HCEC 1CT (cell line): ENCODE results near the gene SLC36A4.
"Not testable (repeated sequence)": the region's sequence is repeated elsewhere in the genome, so short reads cannot be mapped to it uniquely, and the experiment has no call there.

Experiments used
- DNase-seq: peaks from one replicate; pipeline ENCODE4 v3.0.0-alpha.2; 2017

The SLC36A4 gene

DNA sequence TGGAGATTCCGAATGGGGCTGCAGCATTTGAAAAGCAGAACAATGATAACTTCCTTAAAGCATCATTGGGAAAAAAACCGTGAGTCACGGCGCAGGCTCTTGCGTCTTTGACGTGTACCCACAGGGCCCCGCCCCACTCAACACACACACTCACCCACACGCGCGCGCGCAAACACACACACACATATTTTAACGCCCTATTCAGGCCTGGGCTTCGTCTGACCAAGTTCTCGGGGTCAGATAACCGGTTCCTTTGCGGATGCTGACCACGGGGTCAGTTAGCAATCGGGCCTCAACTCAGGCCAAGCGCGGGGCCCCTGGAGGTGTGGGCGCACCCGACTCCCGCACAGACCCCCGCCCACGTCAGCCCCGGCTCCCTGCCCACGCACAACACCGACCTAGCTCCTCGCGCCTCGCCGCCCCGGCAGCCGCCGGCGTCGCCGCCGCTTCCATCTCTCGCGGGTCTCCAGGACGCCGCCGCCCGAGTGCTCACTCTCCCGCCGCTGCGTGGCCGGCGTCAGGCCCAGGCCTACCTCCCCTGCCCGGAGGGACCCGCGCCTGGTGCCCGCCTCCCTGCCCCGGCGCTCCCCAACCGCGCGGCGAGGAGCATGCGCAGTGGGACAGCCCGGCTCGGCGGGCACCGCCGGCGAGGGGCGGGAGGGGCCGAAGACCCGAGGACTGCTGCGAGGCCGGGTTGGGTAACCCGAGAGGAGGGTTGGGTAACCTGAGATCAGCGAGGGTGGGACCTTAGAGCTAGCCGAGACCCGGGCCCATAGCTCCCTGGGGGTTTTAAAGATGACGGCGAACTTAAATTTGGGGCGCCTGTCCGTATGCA is at the start of gene SLC36A4:
Gene SLC36A4, minus strand, starts transcription at position 612 of the 835 bp plus-strand sequence. Its CDS starts 159 bp downstream, at position 453.
- peak; percentile 97 for DNase-seq

GRCh38 chr11:93246790-93247189 is 49.0 kb upstream of the SLC36A4 start:
- not testable (repeated sequence) for DNase-seq

- no peak for DNase-seq
These were observed 46.2 kb upstream of the SLC36A4 start for GRCh38 chr11:93244018-93244417.

GRCh38 chr11:93239966-93240365 is 42.2 kb upstream of the SLC36A4 start:
- DNase-seq, result no peak

DNA sequence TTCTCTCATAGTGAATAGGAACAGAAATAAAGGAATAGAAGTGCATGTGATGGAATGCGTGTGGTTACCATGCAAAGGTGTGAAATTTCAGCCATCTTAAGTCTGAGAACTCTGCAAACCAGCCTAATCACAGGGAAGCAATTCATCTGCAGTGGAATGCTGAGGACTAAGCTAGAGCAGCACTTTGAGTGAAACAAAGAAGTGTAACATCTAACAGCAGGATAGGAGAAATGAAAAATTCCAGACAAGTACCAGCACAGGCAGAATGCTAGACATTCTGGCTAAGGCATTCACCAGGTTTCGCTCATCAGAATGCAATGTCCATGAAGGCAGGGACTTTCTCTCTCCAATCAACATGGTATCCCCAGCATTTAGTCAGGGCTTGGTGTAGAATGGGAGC is 41.2 kb upstream of the SLC36A4 start:
- no peak for DNase-seq

DNA sequence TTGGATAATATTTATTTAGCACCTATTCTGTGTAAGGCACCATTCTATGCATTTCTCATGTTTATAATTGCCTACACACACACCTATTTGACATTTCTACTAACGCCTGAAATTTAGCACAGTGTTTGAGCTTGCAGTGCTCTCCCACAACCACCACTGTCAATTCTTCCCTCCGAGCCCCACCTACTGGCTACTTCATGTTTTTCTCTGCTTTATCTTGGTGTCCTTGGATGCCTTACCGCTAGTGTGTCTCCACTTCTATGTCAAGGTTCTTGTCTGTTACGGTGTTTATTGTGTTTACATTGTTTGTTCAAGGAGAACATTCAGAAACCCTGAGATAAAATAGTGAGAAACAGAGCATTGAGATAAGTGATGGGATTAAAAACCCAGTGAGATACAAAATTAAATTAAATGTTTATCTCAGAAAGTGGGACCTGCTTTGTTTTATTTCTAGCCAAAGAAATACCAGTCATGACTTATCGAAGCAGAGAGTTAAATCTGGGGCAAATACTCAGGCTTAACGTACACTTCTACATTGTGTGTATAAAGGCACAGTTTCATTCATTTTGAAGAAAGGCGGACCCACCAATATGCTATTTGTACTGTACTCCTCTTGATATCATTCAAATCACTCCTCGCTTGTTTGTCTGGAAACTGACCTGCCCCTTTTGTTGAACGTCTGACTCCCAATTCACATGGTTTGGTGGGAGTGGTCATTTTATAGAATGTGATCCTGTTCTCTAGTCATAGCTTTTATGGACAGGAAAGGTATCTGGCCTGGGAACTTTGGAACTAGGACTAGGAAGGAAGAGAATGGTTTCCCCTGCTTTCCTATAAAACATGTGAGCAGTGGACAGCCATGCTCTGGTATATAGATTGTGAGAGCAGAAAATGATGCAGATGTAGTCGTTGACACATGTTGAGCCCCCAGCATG is 39.2 kb upstream of the SLC36A4 start:
- peak; percentile 37 for DNase-seq

DNA sequence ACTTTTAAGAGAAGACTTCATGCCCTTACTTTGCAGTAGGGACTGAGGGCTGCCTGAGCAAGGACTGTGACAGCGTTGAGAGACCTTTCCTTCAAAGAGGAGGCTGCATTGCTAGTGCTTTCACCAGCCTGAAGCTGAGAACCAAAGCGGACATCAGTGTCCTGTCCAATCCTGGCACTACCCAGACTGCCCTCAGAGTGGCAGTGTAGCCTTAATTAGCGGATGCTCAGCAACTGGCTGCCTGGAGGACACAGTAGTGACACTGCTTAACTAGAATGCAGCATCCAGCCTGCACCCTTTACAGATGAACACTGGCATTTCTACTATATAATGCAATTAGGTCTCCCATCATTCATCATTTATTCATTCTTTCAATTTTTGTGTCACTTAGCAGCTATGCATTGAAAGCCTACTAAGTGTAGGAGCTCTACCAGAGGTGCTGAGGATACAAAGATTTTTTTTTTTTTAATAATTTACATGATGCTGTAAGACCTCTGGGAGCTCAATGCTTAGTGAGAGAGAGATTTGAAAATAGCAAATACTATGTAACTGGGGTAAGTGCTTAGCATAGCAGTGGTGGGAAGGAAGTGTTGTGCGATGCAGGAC is 36.9 kb upstream of the SLC36A4 start:
- peak; percentile 55 for DNase-seq

DNA sequence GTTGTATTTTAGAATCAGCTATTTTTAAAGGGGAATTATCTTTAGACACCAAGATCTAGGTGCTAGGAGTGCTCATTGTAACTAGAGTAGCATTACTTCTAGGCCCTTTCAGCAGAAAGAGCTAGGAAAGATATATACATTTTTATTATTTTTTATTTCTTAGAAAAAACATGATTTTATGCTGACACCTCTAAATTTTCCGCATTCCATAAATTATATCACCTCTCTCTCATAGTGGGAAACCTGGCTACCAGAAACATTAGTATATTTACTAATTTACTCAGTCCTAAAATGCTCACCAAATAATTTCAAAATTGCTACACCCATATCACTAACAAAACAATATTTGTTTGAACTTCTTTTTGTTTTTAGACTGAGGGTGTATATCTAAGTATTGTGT is 32.1 kb upstream of the SLC36A4 start:
- DNase-seq, result no peak

GRCh38 chr11:93225662-93226061 is 27.9 kb upstream of the SLC36A4 start:
- DNase-seq, result peak; percentile 30

- DNase-seq, result no peak
These were observed 23.7 kb upstream of the SLC36A4 start for GRCh38 chr11:93221539-93221938.

- no peak for DNase-seq
These were observed 22.3 kb upstream of the SLC36A4 start for GRCh38 chr11:93220078-93220477.

DNA sequence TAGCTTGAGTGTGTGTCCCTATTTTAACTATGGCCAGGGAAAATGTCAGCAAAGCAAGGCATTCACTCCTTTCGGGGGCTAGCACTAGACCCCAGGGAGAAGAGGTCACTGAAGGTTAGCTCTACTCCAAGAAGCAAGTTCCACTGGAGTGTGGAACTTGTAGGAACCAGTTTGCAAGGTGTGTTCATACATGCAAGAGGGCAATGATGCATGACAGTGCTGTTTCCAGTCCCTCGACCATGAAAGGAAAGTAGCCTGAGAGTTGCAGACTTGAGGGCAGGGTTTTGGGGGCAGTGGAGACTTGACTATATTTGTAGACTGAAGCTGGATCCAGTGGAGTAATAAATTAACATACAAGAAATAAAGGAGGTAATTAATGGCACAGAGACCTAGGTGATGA is 21.6 kb upstream of the SLC36A4 start:
- DNase-seq, result no peak

GRCh38 chr11:93216511-93217101 is 18.8 kb upstream of the SLC36A4 start:
- DNase-seq, result no peak

GRCh38 chr11:93213622-93214021 is 15.8 kb upstream of the SLC36A4 start:
- DNase-seq, result no peak

GRCh38 chr11:93212094-93212493 is 14.3 kb upstream of the SLC36A4 start:
- no peak for DNase-seq

- no peak for DNase-seq
These were observed 11.7 kb upstream of the SLC36A4 start for GRCh38 chr11:93209466-93209865.

GRCh38 chr11:93208663-93209270 is 11.0 kb upstream of the SLC36A4 start:
- no peak for DNase-seq

- no peak for DNase-seq
These were observed 1.8 kb upstream of the SLC36A4 start for GRCh38 chr11:93199616-93200015.

DNA sequence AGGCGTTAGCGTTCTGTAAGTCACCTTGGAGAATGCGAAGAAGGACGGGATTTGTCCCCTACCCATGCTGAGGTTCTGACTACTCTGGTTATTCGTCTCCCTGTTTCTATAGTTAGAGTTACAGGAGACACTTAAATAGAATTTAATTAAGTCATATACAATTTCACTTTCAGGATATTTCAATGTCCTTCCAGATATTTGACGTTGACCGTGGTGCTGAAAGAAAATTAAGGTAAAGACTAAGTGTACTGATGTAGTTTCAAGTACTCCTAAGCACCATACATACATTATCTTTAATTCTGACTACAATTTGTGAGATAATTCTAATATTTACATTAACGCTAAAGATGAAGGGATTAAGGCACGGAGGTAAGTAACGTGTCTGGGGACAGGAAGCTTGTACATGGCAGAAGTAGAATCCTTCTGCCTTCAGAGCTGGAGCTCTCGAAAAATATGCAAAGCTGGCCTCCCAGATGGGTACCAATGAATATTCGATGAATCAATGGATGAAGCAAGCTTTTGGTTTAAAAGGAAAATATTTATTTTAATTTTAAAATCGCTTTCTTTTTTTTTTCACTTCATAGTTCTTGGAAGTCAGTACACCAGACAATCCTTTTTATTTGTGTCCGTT is 539 bp upstream of the SLC36A4 start:
- peak; percentile 39 for DNase-seq

- DNase-seq, result peak; percentile 17
These were observed 893 bp downstream of the SLC36A4 start for GRCh38 chr11:93196816-93197379.

GRCh38 chr11:93194673-93195291 is 3.0 kb downstream of the SLC36A4 start:
- no peak for DNase-seq
